Activated CD8-positive, alpha-beta memory T cell treated with anti-CD3 and anti-CD28 coated beads for 4 hours (primary cell): ENCODE data around the gene DEXI.
"Not testable (repeated sequence)": the region's sequence is repeated elsewhere in the genome, so short reads cannot be mapped to it uniquely, and the experiment has no call there.

ENCODE experiments used
- DNase-seq, 2 donors: peaks; one replicate each; pipeline ENCODE4 v3.0.0-alpha.2; 2020; ENCODE audit warnings: low read depth in 2 of 2

The DEXI gene

DNA sequence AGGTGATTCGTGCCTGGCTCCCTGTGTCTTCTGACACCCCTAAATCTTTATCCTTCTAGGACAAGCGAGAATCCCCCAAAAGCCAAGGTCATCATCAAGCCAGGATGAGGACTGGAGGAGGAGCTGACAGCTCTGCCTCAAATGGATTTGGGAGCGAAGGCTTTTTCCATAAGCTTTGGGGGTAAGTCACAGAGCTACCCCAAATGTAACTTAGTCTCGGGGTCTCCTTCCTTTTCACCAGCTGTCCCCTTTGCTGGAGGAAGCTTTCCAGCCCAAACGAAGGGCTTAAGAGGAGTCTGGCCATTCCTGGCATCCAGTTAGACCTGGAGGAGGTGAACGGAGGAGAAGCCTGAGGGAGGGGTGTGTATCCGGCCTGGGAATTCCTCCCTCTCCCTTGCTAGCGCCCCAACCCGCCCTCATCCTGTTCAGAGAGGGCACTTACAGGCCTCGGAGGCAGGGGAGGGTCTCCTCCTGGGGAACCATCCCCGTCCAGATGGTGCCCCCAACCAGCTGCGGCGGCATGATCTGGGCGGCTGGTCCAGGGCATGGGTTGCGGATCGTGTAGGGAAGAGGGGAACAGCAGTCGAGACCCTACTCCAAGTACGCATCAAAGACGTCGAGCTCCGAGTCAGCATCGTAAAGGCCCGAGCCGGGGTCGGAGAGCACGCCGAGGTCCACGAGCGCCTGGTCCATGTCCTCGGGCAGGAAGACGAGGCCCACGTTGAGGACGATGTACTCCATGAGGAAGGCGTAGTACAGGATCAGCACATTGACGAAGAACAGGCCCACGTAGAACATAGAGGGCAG lies 938 bp downstream of the DEXI start:
- no peak for DNase-seq

DNA sequence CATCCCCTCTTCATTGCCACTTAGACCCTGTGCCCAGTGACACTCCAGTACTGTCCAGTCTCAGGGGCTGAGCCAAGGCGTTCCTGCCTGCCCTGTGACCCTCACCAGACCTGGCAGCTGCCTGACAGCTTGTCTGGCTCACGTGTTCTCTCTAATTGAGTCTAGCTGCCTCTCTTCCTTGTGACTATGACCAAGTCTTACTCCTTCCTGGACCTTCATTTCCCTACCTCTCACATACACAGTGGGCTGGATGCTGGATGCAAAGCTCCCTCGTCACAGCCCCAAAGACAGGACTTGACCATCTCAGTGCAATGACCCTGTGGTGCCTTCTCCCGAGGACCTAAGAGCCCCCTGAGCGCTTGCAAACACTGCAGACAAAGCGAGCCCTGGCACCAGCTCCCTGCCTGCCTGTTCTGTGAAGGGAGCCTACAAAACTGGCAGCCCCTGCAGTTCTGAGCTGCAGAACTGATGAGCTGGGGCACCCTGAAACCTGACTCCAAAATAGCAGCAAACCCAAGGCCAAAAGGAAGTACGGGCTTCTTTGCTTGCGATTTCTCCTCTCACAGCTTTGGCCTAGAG lies 1.7 kb downstream of the DEXI start:
- no peak for DNase-seq

DNA sequence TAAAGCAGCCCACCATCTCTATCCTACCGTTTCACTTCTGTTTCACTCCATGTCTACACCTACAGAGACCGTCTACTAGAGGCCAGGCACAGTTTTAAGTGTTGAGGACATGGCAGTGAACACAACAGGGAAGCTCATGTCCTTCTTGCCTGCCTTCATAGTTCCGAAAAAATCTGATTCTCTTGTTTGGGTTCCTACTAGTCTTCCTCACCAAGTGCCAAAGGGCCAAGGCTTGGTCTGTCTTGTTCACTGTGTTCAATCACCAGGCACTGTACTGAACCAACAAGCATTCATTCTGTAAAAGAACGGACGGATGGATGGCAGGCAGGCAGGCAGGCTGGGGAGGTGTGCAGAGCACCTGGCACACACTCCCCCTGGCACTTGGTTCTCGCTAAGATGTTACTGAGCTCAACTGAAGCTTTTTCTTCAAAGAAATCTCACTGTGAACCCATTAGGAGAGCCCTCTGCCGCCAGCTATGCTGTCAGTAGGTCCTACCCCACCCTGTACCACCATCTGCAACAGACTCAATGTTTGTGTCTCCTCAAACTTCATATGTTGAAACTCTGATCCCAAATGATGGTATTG lies 2.5 kb downstream of the DEXI start:
- no peak for DNase-seq

DNA sequence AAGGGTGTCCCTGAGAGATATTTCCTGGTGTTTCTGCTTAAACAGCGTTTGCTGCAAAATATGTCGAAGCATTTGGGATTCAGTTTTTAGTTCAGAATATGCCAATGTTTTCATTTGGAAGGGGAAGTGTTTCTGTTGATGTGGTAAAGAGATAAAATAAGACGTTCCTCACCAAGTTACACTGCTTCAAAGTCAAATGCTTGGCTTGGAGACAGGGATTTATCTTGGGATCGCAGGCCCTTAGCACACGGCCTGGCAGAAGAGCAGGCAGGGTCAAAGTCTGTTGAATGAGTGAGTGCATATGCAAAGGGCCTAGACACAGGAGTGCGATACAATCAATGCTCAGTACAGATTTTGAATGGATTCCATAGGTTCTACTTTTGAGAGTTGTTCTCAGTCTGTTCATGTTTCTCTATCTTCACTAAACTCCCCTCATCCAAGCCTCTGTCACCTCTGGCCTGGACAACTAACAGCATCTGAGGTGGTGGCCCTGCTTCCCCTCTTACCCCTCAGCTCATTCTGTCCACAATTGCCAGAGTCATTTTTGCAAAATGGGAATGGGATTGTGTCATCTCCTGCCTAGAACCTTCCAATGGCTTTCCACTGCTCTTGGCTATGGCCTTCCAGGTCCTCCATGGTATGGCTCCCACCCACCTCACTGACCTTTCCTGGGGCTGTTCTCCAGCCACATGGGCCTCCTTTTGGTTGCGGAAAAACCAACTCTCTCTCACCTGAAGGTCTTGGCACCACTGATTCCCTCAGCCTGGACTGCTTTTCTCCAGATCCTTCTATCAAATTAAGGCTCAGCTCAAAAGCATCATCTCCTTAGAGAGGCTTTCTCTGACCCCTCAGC lies 3.2 kb downstream of the DEXI start:
- DNase-seq = no peak

DNA sequence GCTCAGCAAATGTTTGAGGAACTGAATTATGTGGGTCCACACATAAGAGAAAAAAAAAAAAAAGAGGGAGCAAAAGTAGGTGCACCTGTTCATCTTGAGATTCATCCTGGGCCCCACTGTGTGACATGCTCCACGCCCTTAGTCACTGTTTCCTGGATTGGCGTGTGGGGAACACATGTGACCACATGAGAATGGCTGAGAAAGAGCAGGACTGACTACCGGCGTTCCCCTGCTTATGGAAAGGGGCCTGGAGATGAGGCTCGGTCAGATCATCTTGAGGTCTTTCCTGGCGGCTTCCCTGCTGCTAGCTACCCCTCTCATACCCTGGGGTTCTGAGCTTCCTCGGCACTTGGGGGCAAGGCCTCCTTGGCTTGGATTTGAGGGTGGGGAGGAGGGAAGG lies 3.9 kb downstream of the DEXI start:
- DNase-seq = no peak

DNA sequence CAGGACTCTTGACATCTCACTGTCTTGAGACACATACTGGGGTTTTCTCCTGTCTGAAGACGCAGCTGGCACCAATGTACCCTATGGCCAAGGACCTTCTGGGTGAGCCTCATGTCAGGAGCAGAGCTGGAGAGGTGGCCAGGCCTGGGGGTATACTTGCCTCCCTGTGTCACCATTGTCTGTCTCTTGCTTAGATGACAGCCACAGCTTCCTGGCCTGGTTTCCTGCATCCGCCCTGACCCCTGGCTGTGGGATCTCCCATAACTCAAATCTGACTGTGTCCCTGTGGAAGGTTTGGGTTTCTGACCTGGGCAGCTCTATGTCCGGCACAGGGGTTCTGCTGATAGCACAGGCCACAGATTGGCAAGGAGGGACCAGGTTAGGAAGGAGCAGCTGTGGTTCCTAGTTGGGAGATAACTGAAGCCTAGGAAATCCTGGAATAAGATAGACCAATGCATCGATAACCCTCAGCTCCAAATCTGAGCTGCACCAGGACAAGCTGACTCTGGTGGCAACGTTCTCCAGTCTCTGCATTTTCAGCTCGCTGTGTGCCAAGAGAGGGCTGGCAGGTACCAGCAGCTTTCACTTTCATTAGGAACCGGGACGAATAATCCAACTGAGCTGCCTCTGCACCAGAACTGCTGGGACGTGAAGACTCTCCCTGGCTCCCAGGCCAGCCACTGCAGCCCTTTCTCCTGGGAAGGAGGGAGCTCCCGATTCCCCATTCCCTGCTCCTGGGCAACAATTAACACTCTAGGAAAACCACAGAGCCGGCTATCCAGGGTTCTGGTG lies 5.0 kb downstream of the DEXI start:
- DNase-seq = no peak

DNA sequence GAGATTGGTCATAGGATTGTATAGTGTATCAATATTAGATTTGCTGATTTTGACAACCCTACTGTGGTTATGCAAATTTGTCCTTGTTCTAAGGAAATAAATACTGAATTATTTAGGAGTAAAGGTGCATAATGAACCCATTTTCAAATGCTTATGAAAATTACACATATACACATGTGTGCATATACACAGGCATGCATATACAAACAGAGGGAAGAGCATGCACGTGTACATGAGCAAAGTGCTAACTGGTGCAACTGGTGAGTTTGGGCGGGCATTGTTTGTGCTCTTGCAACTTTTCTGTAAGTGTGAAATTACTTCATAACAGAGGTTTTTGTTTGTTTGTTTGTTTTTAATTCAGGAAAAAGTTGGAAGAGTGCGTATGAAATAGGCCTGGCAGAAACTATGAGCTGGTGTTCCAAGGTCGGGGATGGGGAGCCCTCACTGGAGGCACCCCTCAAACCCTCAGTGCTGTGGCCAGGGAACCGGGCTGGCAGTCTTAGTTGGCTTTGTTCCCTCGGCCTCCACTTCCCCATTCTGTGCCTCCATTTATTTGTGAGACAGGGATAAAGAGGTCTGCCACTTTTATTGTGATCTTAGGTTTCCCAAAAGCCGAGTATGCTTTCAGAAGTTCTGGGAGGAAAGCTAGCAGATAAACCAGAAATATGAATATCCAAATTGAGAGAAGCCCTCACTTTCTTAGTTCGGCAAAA lies 5.8 kb downstream of the DEXI start:
- no peak for DNase-seq

DNA sequence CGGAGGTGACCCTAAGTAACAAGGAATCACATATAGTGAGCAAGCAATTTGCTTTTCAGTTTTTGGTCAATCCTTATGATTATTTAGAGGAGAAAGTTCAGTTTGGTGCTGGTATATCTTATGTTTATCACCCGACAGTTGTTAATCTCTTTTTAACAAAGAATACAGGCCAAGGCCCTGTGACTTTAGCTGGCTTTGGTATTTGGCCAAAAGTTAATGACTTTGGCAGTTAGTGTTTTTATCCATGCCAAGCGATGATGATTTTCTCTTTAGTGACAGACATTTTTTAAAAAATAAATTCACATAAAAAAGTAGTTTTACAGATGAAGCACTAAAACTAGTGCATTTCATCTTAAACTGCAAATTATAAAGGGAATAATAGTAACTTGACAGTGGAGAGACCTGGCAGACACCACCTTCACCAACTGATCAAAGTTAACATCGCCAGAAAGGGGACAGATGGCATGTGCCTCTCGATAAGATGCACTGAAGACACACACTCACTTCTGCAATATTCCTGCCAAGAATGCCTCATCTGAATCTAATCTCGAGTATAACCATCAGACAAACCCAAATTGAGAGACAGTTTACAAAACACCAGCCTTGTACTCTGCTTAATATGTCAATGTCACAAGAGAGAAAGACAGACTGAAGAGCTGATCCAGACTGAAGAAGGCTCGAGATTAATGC lies 6.9 kb downstream of the DEXI start:
- DNase-seq = no peak

DNA sequence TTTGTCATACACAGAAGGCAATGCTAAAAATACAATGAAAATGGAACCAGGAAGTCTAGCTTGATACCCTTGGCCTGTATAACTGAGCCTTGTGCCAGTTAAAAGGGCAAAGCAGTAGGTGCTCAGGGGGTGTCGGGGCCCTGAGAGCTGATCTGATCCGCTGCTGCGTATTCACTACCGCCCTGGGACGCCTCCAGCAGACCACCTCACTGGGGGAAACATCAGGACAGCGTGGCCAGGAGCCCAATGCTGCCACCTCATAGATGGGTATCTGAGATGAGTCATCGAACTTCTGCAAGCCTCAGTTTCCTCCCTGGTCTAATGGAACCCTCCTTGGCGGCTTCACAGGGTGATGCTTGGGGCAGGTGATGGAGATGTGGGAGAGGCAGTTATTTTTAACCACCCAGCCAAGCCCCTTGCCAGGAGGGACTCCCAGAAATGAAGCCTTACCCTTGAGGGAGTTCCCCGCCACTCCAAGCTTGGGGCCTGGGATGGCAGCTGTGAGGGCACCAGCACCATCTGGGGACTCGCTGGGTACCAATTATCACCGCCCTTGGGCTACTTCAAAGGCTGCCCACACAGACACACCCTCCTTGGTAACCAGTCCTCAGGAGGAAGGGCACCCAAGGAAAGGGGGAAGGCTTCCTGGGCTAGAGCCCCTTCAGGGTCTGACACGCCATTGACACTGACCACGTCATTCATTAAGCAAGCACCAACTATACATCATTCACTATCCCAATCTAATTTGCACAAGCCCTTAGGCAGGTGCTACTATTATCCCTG lies 7.8 kb downstream of the DEXI start:
- DNase-seq = no peak

DNA sequence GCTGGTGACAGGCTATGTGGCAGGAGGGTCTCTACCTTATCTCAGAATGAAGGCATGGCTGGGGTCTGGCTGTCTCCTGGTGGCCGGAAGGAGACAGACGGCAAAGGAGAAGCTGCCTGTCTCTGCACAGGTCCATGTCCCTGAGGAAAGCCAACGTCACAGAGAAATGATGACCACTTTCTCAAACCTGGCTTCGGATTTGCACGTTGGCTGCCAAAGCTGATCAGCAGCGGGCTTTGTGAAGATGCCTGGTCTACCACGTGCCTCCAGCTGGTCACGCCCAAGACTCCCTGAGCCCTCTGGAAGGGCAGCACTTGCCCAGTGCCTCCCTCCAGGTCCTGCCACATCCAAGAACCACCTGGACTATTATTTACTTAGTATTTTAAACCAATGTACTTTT lies 8.4 kb downstream of the DEXI start:
- DNase-seq = no peak

DNA sequence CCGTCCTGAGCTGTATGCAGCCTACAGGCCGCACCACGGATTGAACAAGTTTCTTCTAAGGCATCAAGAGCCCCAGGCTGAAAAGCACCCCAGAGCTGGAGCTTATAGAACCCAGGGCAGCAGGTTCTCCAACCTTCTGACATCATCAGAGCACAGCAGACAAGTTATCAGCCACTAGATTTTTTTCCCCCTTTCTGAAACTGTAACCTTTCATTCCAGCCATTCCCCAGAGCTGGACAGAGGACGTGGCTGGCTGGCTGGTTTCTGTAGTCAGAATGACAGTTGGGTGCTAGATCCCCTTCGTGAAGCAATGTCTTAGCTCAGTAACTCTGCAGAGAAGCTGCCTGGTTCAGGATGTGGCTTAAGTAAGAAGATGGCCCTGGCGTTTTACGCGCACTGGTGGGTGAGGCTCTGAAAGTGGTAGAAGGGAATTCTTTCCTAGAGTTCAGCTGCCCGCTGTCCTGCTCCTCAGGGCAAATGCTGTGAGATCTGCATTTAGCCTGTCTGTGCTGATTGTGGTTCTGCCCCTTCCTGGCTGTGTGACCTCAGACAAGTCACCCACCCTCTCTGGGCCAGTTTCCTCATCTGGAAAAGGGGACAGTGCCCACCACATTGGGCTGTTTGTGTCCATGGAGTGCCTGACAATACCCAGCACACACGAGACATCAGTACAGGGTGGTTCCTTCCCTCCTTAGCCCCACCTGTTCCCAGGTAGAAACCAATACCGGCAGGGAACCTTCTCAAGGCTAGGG lies 9.1 kb downstream of the DEXI start:
- no peak for DNase-seq

DNA sequence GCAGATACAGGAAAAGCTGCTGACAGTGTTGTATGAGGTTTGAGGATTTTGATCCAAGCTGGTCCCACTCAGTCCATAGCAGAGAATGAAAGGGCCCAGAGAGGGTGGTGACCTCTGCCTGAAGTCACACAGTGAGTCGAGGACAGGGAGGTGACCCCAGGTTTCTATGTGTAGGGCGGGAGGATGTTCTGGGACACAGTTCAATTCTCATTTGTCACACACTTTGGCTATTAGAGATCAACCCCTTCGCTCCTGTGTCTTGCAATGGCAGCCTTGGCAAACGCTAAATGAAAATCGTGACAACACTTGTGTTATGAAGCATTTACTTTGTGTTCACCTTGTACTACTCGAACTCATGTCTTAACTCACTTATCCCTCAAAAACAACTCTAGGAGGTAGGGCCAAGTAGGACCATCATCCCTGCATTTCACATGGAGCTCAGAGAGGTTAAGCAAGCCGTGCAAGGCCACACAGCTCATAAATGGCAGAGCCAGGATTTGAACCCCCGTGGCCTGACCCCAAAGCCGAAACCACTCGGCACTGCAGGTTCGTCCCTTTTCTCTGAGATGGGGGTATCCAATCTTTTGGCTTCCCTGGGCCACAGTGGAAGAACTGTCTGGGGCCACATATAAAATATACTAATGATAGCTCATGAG lies 10.2 kb downstream of the DEXI start:
- DNase-seq = no peak

DNA sequence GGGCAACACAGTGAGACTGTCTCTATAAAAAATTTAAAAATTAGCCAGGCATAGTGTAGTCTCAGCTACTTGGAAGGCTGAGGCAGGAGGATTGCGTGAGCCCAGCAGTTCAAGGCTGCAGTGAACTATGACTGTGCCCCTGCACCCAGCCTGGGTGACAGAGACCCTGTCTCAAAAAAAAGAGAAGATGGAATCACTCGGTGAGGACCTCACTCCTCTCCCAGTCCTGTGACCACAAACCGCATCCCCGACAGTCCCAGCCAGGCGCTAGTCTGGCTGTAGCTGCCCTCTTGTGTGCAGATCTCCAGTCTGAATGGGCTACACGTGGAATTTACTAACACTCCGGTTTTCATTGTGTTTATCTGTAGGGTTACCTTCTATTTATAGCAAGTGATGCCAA lies 11.1 kb downstream of the DEXI start:
- DNase-seq = no peak

DNA sequence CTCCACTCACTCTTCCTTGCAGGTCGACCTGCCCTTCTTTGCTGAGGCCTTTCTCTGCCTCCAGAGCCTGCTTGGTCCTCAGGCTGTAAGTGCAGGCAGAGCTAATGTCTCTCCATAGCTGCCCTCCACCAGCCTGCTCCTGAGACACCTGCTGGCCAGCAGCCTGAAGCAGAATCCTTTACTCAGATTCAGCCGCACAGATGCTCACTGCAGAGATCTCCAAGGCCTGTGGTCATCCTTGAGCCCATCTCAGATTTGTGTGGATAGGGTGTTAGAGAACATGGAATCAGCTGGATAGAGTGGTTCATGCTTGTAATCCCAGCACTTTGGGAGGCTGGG lies 11.5 kb downstream of the DEXI start:
- DNase-seq = no peak

DNA sequence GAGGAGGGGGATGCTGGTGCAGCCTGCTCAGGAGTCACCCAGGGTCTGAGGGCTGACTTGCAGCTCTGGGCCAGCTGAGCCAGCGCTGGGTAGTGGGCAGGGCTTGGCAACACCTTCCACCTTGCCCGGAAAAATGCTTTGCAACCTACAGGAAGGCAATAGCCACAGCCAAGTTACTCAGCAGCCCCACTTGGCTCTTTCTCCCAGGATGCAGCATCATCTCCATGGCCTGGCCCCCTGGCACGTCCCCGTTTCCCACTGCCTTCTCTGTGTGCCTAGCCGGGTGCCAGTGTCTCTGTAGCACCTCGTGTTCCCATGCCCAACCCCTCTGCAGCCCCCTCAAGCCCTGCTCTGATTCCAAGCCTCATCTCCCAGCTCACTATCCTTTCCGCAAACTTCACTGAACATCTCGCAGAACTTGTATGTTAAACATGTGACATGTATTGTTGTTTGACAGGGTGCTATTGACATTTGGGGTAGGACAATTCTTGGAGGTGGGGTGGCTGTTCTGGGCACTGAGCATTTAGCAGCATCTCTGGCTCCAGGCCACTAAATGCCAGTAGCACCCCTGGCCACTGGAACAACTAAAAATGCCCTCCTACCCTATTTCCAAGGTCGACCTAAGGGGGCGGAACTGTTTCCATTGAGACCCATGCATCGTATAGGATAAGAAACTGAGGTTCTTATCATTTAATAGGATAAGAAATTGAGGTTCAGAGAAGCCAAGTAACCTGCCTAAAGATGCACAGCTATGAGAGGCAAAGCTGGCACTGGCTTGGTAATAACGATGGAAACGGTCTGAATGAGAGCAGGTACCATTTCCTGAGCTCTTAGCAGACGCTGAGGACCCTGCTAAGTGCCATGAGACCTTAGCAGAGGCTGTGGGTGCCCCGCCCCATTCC lies 12.2 kb downstream of the DEXI start:
- no peak for DNase-seq

DNA sequence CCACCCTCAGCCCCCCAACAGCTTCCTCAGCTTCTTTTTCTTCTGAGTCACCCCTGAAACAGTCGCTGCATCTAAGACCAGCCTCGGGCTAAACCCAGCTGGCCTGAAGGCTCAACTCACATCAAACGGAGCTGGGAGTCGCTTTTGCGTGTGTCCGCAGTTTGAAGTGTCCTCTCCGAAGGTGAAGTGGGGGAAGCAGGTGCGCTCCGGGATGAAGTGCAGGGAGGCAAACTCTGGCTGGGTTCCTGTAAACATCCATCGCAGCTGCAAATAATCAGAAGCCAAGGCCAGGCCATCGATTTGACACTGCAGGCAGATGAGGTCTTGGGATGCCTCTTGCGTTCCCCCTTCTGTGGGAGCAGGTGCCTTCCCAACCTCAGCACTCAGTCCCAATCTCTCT lies 13.2 kb downstream of the DEXI start:
- not testable (repeated sequence) for DNase-seq

DNA sequence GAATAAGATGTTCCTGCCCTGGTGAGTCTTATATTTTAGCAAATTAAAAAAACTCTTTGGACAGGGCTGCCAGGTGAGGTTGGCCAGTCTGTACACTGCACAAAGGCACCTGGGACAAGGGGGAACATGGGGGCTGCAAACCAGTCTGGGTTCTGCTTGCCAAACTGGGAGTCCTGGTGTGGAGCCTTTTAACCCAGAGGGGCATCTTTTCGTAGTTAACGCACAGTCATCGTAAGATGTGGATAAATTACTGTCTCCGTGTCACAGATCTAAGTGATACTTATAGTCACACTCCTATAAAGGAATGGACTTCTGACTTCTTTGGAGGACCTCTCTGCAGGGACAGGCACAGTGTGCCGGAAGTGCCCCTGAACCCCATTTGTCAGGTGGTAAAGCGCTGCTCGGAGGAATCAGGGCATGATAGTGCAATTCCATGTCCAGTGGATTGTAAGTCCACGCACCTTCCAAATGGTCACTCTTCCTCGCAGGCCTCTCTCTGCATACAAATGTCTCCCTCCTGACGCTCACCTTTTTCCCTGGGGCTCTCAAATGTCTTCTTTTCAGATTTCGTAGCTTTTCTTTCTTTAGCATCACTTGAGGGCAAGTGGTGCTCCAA lies 14.7 kb downstream of the DEXI start:
- DNase-seq = no peak
